ENCODE results near the gene CREM. TPM values are rescaled to one million over a fixed set of nuclear protein-coding genes. Genes with fewer than 3 reads are reported as not detected.
"Not testable (repeated sequence)": the region's sequence is repeated elsewhere in the genome, so short reads cannot be mapped to it uniquely, and the experiment has no call there.

CREM gene
- total RNA-seq, 1 donor from 2014 or later = 189 TPM

- no peaks in the 10 kb centered on the region for H3K27me3 Mint-ChIP-seq (ENCODE audit: low read depth)
- peak overlapping the region; percentile 84 for H3K27ac Mint-ChIP-seq
- peaks cover 64% of the 10 kb centered on the region for H3K4me1 Mint-ChIP-seq (ENCODE audit: low read depth)
- intact Hi-C loops (cut with micrococcal nuclease) = no loop called here
- no peaks in the 10 kb centered on the region for H3K9me3 Mint-ChIP-seq
- no peak for DNase-seq (ENCODE audit: low spot score)
- H3K36me3 Mint-ChIP-seq (ENCODE audit: low read depth) = peaks cover 72% of the 10 kb centered on the region
- peak overlapping the region; percentile 45 for H3K4me3 Mint-ChIP-seq (ENCODE audit: low read depth)
Observed at GRCh38 chr10:35204650-35205319, 78.1 kb downstream of the CREM start.

GRCh38 chr10:35206274-35206673 lies 79.6 kb downstream of the CREM start:
- Mint-ChIP-seq H3K4me1 (ENCODE audit: low read depth) (peaks cover 67% of the 10 kb centered on the region), H3K27me3 (ENCODE audit: low read depth) (no peaks in the 10 kb centered on the region), H3K36me3 (ENCODE audit: low read depth) (peaks cover 79% of the 10 kb centered on the region), H3K27ac (peak overlapping the region; percentile 55), H3K9me3 (no peaks in the 10 kb centered on the region), H3K4me3 (ENCODE audit: low read depth) (no peak overlapping the region)
- no peak for DNase-seq (ENCODE audit: low spot score)
- intact Hi-C loops (cut with micrococcal nuclease) = no loop called here

GRCh38 chr10:35208536-35208935 lies 81.9 kb downstream of the CREM start:
- Mint-ChIP-seq H3K4me1 (ENCODE audit: low read depth) (peaks cover 57% of the 10 kb centered on the region), H3K9me3 (no peaks in the 10 kb centered on the region), H3K27ac (peak overlapping the region; percentile 87), H3K4me3 (ENCODE audit: low read depth) (peak overlapping the region; percentile 59), H3K36me3 (ENCODE audit: low read depth) (peaks cover 88% of the 10 kb centered on the region), H3K27me3 (ENCODE audit: low read depth) (no peaks in the 10 kb centered on the region)
- DNase-seq (ENCODE audit: low spot score) = peak; percentile 64
- intact Hi-C loops (cut with micrococcal nuclease) = loop anchor here (1.0 kb wide), 2 partner anchors 10 to 13 kb away; no protein-coding TSS in a partner anchor

- Mint-ChIP-seq H3K27ac (peak overlapping the region; percentile 87), H3K4me1 (ENCODE audit: low read depth) (peaks cover 55% of the 10 kb centered on the region), H3K27me3 (ENCODE audit: low read depth) (no peaks in the 10 kb centered on the region), H3K4me3 (ENCODE audit: low read depth) (peak overlapping the region; percentile 59), H3K9me3 (no peaks in the 10 kb centered on the region), H3K36me3 (ENCODE audit: low read depth) (peaks cover 86% of the 10 kb centered on the region)
- intact Hi-C loops (cut with micrococcal nuclease) = loop anchor here (1.0 kb wide), 2 partner anchors 9 to 14 kb away; no protein-coding TSS in a partner anchor
- no peak for DNase-seq (ENCODE audit: low spot score)
Observed at GRCh38 chr10:35208949-35209613, 82.4 kb downstream of the CREM start.

- Mint-ChIP-seq H3K27me3 (ENCODE audit: low read depth) (no peaks in the 10 kb centered on the region), H3K4me1 (ENCODE audit: low read depth) (peaks cover 58% of the 10 kb centered on the region), H3K27ac (peak overlapping the region; percentile 57), H3K9me3 (no peaks in the 10 kb centered on the region), H3K4me3 (ENCODE audit: low read depth) (no peak overlapping the region), H3K36me3 (ENCODE audit: low read depth) (peaks cover 81% of the 10 kb centered on the region)
- intact Hi-C loops (cut with micrococcal nuclease) = no loop called here
- DNase-seq (ENCODE audit: low spot score) = no peak
Observed at GRCh38 chr10:35210961-35211360, 84.3 kb downstream of the CREM start.

GRCh38 chr10:35211390-35211789 lies 84.7 kb downstream of the CREM start:
- Mint-ChIP-seq H3K27me3 (ENCODE audit: low read depth) (no peaks in the 10 kb centered on the region), H3K36me3 (ENCODE audit: low read depth) (peaks cover 78% of the 10 kb centered on the region), H3K27ac (peak overlapping the region; percentile 57), H3K9me3 (no peaks in the 10 kb centered on the region), H3K4me1 (ENCODE audit: low read depth) (peaks cover 59% of the 10 kb centered on the region), H3K4me3 (ENCODE audit: low read depth) (no peak overlapping the region)
- DNase-seq (ENCODE audit: low spot score) = no peak
- intact Hi-C loops (cut with micrococcal nuclease) = no loop called here

GRCh38 chr10:35212856-35213255 lies 86.2 kb downstream of the CREM start:
- no peak for DNase-seq (ENCODE audit: low spot score)
- Mint-ChIP-seq H3K9me3 (no peaks in the 10 kb centered on the region), H3K27ac (peak overlapping the region; percentile 62), H3K4me1 (ENCODE audit: low read depth) (peaks cover 67% of the 10 kb centered on the region), H3K36me3 (ENCODE audit: low read depth) (peaks cover 66% of the 10 kb centered on the region), H3K27me3 (ENCODE audit: low read depth) (no peaks in the 10 kb centered on the region), H3K4me3 (ENCODE audit: low read depth) (no peak overlapping the region)
- intact Hi-C loops (cut with micrococcal nuclease) = no loop called here

- intact Hi-C loops (cut with micrococcal nuclease) = no loop called here
- Mint-ChIP-seq H3K4me1 (ENCODE audit: low read depth) (peaks cover 69% of the 10 kb centered on the region), H3K27ac (peak overlapping the region; percentile 34), H3K27me3 (ENCODE audit: low read depth) (no peaks in the 10 kb centered on the region), H3K9me3 (no peaks in the 10 kb centered on the region), H3K36me3 (ENCODE audit: low read depth) (peaks cover 58% of the 10 kb centered on the region), H3K4me3 (ENCODE audit: low read depth) (no peak overlapping the region)
- no peak for DNase-seq (ENCODE audit: low spot score)
Observed at GRCh38 chr10:35213699-35214098, 87.1 kb downstream of the CREM start.

GRCh38 chr10:35214607-35215020 lies 88.0 kb downstream of the CREM start:
- intact Hi-C loops (cut with micrococcal nuclease) = no loop called here
- H3K4me1 Mint-ChIP-seq (ENCODE audit: low read depth) = peaks cover 70% of the 10 kb centered on the region
- H3K4me3 Mint-ChIP-seq (ENCODE audit: low read depth) = no peak overlapping the region
- DNase-seq (ENCODE audit: low spot score) = no peak
- no peak overlapping the region for H3K27ac Mint-ChIP-seq
- peaks cover 49% of the 10 kb centered on the region for H3K36me3 Mint-ChIP-seq (ENCODE audit: low read depth)
- no peaks in the 10 kb centered on the region for H3K9me3 Mint-ChIP-seq
- no peaks in the 10 kb centered on the region for H3K27me3 Mint-ChIP-seq (ENCODE audit: low read depth)

- peaks cover 44% of the 10 kb centered on the region for H3K36me3 Mint-ChIP-seq (ENCODE audit: low read depth)
- intact Hi-C loops (cut with micrococcal nuclease) = no loop called here
- no peak overlapping the region for H3K27ac Mint-ChIP-seq
- no peaks in the 10 kb centered on the region for H3K27me3 Mint-ChIP-seq (ENCODE audit: low read depth)
- H3K9me3 Mint-ChIP-seq = no peaks in the 10 kb centered on the region
- H3K4me1 Mint-ChIP-seq (ENCODE audit: low read depth) = peaks cover 67% of the 10 kb centered on the region
- H3K4me3 Mint-ChIP-seq (ENCODE audit: low read depth) = no peak overlapping the region
- DNase-seq (ENCODE audit: low spot score) = no peak
Observed at GRCh38 chr10:35215107-35215506, 88.5 kb downstream of the CREM start.

- Mint-ChIP-seq H3K27ac (peak overlapping the region; percentile 97), H3K4me1 (ENCODE audit: low read depth) (peaks cover 65% of the 10 kb centered on the region)
- DNase-seq (ENCODE audit: low spot score) = no peak
Observed at GRCh38 chr10:35216303-35216905, 89.8 kb downstream of the CREM start.

GRCh38 chr10:35216956-35217355 lies 90.3 kb downstream of the CREM start:
- Mint-ChIP-seq H3K4me3 (ENCODE audit: low read depth) (peak overlapping the region; percentile 42), H3K27ac (peak overlapping the region; percentile 97), H3K36me3 (ENCODE audit: low read depth) (peaks cover 26% of the 10 kb centered on the region), H3K4me1 (ENCODE audit: low read depth) (peaks cover 63% of the 10 kb centered on the region)
- intact Hi-C loops (cut with micrococcal nuclease); H3K27me3 Mint-ChIP-seq (ENCODE audit: low read depth); DNase-seq (ENCODE audit: low spot score); H3K9me3 Mint-ChIP-seq: not testable (repeated sequence)

More at GRCh38 chr10:35216303-35216905, 89.8 kb downstream of the CREM start:
- H3K36me3 Mint-ChIP-seq (ENCODE audit: low read depth) = peaks cover 31% of the 10 kb centered on the region
- no peaks in the 10 kb centered on the region for H3K27me3 Mint-ChIP-seq (ENCODE audit: low read depth)
- intact Hi-C loops (cut with micrococcal nuclease) = no loop called here
- no peaks in the 10 kb centered on the region for H3K9me3 Mint-ChIP-seq
- H3K4me3 Mint-ChIP-seq (ENCODE audit: low read depth) = peak overlapping the region; percentile 4

GRCh38 chr10:35217455-35217854 lies 90.8 kb downstream of the CREM start:
- intact Hi-C loops (cut with micrococcal nuclease) = no loop called here
- H3K27ac Mint-ChIP-seq = peak overlapping the region; percentile 97
- peaks cover 21% of the 10 kb centered on the region for H3K36me3 Mint-ChIP-seq (ENCODE audit: low read depth)
- H3K4me1 Mint-ChIP-seq (ENCODE audit: low read depth) = peaks cover 63% of the 10 kb centered on the region
- H3K27me3 Mint-ChIP-seq (ENCODE audit: low read depth) = no peaks in the 10 kb centered on the region
- no peak for DNase-seq (ENCODE audit: low spot score)
- no peak overlapping the region for H3K4me3 Mint-ChIP-seq (ENCODE audit: low read depth)
- no peaks in the 10 kb centered on the region for H3K9me3 Mint-ChIP-seq

All from activated T-helper 2 cell treated with anti-CD3 and anti-CD28 coated beads, Interferon-gamma antibody, Interleukin-2, Interleukin-4, amounts not matched to agents 10 μg/mL and 5 μg/mL and 100 μg/mL, durations not matched to agents 14 hours and 24 hours and 36 hours (primary cell).